NCI-H524 treated with DMSO at 0.1 percent for 48 hours (cell line): ENCODE measurements around the gene NPLOC4.
A peak's percentile ranks its signal among the peaks of the same experiment; 100 is the strongest.

Experiments
- DNase-seq: peaks from one replicate; lab custom pipeline; 2025; lab: John Stamatoyannopoulos, UW

Gene NPLOC4

GRCh38 chr17:81583589-81584342 lies 53.1 kb downstream of the NPLOC4 start:
- no peak for DNase-seq

DNA sequence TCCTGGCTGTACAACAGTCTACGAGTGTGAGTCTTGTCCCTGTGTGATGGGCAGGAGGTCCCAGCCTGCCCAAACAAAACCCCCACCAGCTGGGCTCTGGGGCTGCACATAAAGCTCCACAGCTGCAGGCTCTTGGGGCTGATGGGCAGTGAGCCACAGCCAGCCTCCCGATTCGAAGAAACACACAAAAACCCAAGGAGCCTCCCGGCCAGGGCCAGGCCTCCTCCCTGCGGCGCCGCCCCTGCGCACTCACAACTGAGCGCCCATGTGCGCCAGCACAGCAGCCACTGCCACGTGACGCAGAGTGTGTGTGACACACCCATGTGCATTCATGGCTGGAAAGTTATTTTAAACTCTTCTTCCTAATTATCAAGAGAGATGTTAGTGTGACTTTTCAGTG lies 54.2 kb downstream of the NPLOC4 start:
- no peak for DNase-seq

DNA sequence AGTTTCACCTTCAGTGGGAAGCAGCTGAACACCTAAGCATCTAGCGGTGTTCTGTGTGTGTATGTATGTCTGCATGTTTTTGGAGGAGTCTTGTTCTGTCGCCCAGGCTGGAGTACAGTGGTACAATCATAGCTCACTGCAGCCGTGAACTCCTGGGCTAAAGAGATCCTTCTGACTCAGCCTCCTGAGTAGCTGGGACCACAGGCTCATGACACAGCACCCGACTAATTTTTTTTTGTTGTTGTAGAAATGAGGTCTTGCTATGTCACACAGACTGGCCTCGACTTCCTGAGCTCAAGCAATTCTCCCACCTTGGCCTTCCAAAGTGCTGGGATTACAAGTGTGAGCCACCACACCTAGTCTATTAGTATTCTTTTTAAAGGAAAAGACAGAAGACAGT lies 54.6 kb downstream of the NPLOC4 start:
- no peak for DNase-seq

- no peak for DNase-seq
These were observed 55.2 kb downstream of the NPLOC4 start for GRCh38 chr17:81581758-81582157.

DNA sequence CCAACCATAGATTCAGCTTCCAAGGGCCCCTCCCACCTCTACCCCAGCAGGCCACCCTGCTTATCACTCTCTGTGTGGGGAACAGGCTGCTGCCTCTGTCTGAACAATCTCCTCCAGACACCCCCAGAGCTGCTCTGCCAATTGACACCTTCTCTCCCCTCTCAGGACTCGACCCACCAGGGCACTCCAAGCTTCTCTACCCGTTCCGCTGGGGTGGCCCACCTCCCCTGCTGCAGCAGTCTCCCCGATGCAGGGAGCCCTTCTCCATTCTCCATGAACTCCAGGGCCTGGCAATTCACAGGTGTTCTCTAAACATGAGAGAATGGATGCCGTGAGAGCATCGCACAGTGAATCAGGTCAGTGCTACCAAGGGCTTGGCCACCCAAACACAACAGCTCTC lies 56.4 kb downstream of the NPLOC4 start:
- no peak for DNase-seq

DNA sequence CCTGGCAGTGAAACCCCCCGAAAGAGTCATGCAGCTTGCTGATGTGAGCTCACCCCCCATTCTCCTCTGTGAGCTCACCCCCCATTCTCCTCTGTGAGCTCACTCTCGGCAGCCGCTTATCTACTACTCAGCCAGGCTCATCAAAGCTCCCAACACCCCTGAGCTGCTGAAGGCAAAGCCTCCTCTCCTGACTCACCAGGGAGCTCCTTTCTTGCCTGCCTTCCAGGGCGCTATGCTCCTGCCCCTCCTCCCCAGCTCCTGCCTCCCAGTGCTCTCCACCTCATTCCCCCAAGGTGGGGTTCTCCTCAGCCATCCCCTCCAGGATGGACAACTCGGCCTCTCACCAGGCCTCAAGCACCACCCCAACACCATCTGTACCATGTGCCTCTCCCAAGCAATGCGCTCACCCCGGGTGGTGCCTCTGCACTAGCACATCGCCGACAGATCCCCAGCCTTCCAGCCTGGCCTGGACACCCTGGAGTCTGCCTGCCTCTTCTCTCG lies 57.0 kb downstream of the NPLOC4 start:
- DNase-seq, result no peak

GRCh38 chr17:81579298-81579697 lies 57.6 kb downstream of the NPLOC4 start:
- DNase-seq, result no peak

DNA sequence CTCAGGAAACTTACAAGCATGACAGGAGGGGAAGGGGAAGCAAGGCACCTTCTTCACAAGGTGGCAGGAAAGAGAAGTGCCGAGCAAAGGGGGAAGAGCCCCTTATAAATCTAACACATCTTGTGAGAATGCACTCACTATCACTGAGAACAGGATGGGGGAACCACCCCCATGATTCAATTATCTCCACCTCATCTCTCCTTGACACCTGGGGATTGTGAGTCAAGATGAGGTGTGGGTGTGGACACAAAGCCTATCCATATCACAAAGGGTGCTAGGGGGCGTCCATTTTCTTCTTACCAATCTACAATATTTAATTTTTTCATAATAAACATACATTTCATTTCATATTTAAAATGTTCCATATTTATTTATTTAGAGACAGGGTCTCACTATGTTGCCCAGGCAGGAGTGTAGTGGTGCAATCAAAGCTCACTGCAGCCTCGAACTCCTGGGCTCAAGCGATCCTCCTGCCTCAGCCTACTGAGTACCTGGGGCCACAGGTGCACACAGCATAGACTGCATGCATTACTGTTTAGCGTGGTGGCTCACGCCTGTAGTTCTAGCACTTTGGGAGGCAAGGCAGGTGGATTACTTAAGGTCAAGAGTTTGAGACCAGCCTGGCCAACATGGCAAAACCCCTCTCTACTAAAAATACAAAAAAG lies 58.2 kb downstream of the NPLOC4 start:
- no peak for DNase-seq

DNA sequence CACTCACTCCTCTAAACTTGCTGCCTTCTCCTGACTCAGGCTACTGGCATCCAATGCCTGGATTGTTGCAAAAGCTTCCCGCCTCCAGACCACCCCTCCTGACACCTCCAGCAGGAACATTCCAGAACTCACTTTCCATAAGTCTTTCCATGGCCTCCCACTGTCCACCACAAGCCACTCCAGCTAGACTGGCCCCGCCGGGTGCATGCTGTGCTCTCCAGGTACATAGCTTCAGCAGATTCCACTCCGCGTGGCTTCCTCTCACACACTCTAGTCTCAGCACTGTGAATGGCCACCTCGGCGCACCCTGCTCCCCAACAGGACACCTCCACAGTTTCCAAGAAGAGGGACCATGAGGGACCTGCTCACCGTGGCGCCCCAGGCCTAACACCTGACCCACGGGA lies 58.9 kb downstream of the NPLOC4 start:
- DNase-seq, result no peak

GRCh38 chr17:81577278-81578000 lies 59.5 kb downstream of the NPLOC4 start:
- DNase-seq, result no peak

- DNase-seq, result no peak
These were observed 60.2 kb downstream of the NPLOC4 start for GRCh38 chr17:81576621-81577277.

GRCh38 chr17:81575836-81576235 lies 61.1 kb downstream of the NPLOC4 start:
- DNase-seq, result no peak

DNA sequence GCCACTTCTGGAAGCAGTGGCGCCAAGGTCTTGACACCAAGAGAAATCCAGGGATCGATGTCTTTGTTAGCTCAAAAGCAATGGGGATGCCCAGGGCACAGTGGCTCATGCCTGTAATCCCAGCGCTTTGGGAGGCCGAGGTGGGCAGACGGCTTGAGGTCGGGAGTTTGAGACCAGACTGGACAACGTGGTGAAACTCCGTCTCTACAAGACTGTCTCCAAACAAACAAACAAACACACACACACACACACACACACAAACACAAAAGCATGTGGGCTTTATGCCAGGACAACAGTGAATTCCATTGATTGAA lies 62.3 kb downstream of the NPLOC4 start:
- no peak for DNase-seq

DNA sequence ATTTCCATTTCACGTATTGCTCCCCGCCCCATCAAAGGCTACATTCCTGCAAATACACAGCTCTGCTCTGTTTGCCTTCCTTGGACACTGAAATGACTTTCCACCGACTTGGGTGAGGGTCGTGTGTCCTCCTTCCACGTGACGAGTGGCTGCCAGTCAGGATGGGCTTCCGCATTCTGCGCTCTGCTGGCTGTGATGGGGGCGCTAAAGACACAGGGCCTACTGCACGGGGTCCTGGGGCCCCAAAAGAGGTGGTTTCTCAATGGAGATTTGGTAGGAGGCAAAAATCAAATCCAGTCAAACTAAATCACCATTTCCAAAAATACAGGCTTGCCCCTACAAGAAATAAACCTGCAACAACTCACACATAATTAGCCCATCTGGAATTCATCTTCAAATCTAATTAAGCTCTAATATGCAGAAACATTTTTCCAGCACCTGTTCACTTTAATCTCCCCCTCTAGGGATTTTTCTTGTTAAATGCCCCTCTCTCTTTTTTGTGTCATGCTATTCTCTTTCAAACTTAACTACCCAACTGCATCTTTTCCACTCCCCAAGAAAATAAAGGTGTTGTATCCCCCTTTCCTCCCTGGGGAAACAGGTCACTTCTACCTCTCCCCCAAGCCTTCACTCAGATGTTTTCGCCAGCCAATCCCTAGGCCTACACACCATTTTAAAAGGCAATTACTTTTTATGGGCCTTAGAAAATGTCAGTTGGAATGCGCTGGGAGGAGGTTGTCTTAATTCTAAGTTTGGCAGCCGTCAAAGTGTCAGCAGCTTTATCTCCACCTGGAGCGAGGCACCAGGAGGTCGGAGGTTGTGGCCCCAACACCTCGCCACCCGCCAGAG lies 62.9 kb downstream of the NPLOC4 start:
- peak; percentile 92 for DNase-seq

GRCh38 chr17:81572563-81573168 lies 64.2 kb downstream of the NPLOC4 start:
- DNase-seq, result no peak

GRCh38 chr17:81570964-81571363 lies 65.9 kb downstream of the NPLOC4 start:
- no peak for DNase-seq

DNA sequence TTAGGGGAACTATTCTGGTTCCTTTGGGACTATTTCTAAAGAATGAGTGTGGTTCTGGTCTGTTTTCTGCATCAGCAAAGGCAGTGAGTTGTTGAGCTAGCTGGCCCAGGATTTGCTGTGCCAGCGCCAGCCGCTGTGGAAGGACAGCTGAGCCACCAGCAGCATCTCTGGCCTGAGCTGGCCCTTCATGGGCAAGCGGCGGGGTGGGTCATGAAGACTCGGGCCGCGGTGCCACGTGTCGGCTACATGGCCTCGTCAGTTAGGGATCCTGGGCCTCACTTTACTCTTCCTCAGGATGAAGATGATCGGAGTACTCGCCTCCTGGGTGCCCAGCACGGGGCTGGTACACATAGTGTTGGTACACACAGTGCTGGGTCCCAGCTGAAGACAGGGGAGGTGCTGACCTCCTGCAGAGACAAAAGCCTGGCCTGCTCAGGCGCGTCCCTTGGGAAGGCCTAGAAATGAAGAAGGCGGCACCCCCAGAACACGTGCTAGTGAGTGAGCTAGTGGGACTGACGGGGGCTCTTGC lies 66.9 kb downstream of the NPLOC4 start:
- DNase-seq, result no peak

- DNase-seq, result no peak
These were observed 68.5 kb downstream of the NPLOC4 start for GRCh38 chr17:81568416-81568815.

GRCh38 chr17:81567191-81567590 lies 69.7 kb downstream of the NPLOC4 start:
- DNase-seq, result no peak

- DNase-seq, result peak; percentile 68
These were observed 70.3 kb downstream of the NPLOC4 start for GRCh38 chr17:81566461-81567126.
